ENCODE results near the gene PLCXD1. TPM values are rescaled to one million over a fixed set of nuclear protein-coding genes. Genes with fewer than 3 reads are reported as not detected.

PLCXD1 gene
- total RNA-seq, 1 donor from 2014 or later = 28.7 TPM

DNA sequence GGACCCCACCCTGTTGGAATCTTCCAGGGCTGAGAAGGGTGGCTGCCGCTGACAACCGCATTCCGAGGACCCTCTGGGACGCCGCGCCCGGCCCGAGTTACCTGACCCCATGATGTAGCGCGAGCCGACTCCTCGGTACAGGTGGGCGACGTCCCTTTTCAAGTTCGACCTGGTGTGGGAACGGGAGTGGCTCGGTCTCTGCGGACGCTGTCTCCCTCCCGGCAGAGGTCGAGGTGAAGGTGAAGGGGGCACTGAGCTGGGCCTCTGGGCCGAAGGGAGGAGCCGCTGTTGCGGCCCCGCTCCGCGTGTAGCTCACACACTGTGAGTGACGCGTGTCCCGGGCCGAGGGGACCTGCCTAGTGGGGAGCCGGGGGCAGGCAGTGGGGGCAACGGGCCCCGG is 32.9 kb downstream of the PLCXD1 start:
- TF ChIP-seq, protein P1, sequence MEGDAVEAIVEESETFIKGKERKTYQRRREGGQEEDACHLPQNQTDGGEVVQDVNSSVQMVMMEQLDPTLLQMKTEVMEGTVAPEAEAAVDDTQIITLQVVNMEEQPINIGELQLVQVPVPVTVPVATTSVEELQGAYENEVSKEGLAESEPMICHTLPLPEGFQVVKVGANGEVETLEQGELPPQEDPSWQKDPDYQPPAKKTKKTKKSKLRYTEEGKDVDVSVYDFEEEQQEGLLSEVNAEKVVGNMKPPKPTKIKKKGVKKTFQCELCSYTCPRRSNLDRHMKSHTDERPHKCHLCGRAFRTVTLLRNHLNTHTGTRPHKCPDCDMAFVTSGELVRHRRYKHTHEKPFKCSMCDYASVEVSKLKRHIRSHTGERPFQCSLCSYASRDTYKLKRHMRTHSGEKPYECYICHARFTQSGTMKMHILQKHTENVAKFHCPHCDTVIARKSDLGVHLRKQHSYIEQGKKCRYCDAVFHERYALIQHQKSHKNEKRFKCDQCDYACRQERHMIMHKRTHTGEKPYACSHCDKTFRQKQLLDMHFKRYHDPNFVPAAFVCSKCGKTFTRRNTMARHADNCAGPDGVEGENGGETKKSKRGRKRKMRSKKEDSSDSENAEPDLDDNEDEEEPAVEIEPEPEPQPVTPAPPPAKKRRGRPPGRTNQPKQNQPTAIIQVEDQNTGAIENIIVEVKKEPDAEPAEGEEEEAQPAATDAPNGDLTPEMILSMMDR (conservative IDR thresholded peaks at IDR 0.05; ENCODE audit: low read depth, low read length) = no peak
- no peak overlapping the region for H3K4me3 ChIP-seq (ENCODE audit: low read depth, low read length)
- no peak for DNase-seq (ENCODE audit: low read depth)

DNA sequence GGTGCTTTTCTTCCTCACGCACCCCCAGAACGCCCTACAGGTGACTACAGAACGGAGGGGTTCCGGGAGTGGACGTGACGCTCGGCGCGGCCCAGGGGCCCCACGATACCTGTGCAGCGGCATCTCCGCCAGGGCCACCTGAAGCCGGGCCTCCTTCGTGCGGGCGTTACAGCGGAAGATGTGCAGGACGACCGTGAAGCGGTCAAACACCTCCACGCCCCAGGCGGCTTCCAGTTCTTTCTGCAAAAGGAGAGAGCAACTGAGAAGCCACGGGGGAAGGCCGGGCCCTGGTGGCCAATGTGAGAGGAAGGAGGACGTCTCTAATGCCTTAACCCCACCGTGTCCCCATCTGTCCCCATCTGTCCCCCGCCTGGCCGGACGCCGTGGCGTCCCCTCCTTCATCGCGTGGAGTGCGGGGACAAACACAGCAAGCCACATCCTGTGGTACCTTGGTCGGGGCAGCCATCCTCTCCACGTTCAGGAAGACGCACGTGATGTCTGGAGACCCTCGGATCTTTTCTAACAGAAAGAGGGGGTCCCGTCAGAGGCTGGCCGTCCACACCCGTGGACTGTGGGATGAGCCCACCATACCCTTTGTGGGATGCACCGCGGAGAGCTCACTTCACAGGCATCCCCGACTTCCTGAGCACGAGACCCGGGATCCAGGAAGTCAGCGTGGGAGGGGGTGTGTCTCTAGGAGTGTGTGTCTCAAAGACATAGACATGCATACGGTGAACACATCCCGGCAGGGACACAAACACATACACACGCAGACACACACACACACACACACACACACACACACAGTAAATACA is 33.8 kb downstream of the PLCXD1 start:
- TF ChIP-seq, protein P1 (conservative IDR thresholded peaks at IDR 0.05; ENCODE audit: low read depth, low read length) = no peak
- H3K4me3 ChIP-seq (ENCODE audit: low read depth, low read length) = no peak overlapping the region
- no peak for DNase-seq (ENCODE audit: low read depth)

DNA sequence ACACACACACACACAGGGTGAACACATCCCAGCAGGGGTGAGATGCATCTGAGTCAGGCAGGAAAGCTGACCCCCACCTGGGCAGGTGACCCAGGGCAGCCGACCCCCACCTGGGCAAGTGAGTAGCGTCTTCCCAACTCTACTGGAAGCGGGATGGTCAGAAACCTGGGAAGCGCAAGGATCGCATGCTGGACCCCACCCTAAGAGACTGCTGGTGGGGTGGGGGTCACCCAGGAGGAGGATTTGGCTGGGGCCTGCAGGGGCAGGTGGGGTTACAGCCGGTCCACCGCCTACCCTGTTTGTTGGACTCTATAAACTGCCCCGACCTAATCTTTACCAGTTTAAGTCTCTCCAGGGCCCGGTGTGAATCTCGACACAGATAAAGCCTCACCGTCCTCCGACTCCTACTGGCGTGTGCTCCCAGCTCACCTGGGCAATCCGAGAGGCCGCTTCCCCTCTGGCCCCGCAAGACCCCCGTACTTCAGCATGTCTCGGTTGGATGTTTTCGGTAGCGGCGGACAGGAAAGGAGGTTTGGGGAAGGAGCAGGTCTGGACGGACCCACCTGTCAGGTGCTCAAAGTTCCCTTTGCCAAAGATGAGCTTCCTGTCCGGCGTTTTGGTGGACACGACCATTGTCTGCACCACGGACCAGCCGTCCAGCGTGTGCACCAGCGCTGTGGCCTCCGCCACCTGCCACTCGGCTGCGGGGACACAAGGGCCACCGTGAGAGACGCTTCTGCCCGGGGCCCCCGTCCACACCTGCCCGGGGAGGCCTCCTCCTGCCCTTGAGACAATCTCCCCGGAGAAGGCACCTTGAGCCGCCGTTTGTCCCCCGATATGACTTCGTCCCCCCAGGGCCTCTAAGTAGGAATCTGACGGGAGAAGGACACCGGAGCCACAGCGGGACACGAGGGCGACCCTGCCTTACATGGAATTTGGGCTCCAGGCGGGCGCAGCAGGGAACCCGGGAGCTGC is 35.5 kb downstream of the PLCXD1 start:
- no peak for DNase-seq (ENCODE audit: low read depth)
- TF ChIP-seq, protein P1 (conservative IDR thresholded peaks at IDR 0.05; ENCODE audit: low read depth, low read length) = no peak
- H3K4me3 ChIP-seq (ENCODE audit: low read depth, low read length) = no peak overlapping the region

DNA sequence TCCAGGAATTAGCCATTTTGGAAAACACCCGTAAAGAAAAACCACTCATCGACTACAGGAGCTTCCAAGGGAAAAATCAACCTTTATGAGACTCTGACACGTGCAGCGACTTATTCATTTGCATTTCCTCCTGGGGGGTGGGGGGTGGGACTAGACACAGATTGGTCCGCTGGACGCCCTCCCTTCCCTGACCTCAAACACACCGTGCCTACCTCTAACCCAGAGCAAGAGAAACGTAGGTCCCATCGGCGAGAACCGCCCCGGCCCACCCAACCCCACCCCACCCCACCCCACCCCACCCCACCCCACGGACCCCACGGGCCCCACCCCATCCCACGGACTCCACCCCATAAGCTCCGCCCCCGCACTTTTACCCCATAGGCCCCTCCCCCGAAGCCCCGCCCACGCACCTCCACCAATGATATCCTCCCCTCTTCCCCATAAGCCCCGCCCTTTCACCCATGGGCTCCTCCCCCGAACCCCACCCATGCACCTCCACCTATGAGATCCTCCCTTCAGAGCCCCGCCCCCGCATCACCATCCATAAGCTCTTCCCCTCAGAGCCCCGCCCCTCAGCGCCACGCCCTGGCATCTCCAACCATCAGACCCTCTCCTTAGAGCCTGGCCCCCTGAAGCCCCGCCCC is 36.4 kb downstream of the PLCXD1 start:
- no peak for DNase-seq (ENCODE audit: low read depth)
- TF ChIP-seq, protein P1 (conservative IDR thresholded peaks at IDR 0.05; ENCODE audit: low read depth, low read length) = no peak
- H3K4me3 ChIP-seq (ENCODE audit: low read depth, low read length) = peak overlapping the region; percentile 43

DNA sequence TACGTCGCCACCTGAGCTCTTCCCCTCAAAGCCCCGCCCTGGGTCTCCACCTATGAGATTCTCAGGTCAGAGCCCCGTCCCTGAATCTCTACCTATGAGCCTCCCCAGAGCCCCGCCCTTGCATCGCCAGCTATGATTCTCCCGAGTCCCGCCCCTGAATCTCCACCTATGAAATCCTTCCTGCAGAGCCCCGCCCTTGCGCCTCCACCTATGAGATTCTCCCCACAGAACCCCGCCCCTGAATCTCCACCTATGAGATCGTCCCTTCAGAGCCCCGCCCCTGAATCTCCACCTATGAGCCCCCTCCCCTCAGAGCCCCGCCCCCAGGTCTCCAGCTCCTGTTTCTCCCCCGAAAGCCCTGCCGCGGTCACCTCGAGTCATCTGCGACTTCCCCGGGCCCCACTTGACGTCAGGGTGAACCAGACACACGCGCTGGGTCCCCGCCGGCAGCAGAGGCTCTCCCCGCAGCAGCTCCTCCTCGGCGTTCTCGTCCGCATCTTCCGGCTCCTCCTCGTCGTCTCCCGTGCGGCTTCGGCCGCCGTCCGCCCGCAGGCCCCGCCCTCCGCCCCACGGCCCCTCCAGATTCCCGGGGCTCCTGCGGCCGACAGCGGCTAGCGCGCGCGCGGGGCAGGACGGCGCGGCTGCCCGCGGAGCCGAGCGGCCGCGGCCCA is 37.0 kb downstream of the PLCXD1 start:
- TF ChIP-seq, protein P1 (conservative IDR thresholded peaks at IDR 0.05; ENCODE audit: low read depth, low read length) = no peak
- peak; percentile 93 for DNase-seq (ENCODE audit: low read depth)
- H3K4me3 ChIP-seq (ENCODE audit: low read depth, low read length) = peak overlapping the region; percentile 79

Data from epithelial cell of proximal tubule (primary cell).